H1 (cell line): ENCODE results near the gene MAPK8. TPM values are rescaled to one million over a fixed set of nuclear protein-coding genes. Genes with fewer than 3 reads are reported as not detected.

Experiments
- EP300 ChIP-seq, 2 experiments: IDR thresholded peaks; 1 replicate in 1 of 2; 2 replicates in 1 of 2; pipeline ENCODE4 v1.6.1; 2011 to 2012; ENCODE audit warnings: low read depth in 2 of 2, low read length in 2 of 2, mild to moderate bottlenecking in 2 of 2, borderline replicate concordance in 1 of 2, inconsistent platforms in 1 of 2, moderate library complexity in 1 of 2
- GABPA ChIP-seq: IDR thresholded peaks from 2 replicates; pipeline ENCODE4 v1.6.1; 2011; ENCODE audit warnings: mild to moderate bottlenecking, low read length, moderate library complexity, borderline replicate concordance; ENCODE audit not compliant: insufficient read depth
- RXRA ChIP-seq: IDR thresholded peaks from 2 replicates; pipeline ENCODE4 v1.6.1; 2011; ENCODE audit warnings: low read depth, mild to moderate bottlenecking, low read length, moderate library complexity; ENCODE audit not compliant: insufficient read depth
- SP1 ChIP-seq: IDR thresholded peaks from 2 replicates; pipeline ENCODE4 v1.6.1; 2011; ENCODE audit warnings: low read depth, low read length
- polyA plus RNA-seq, 7 experiments: library from polyadenylated mRNA; depleted of rRNA in 3 of 7; stranded (reverse) in 5 of 7; unstranded in 2 of 7; fragments of >200 nt in 5 of 7; fragments of 200-250 nt in 2 of 7; gene quantifications; 1 replicate in 5 of 7; 2 replicates in 1 of 7; 4 replicates in 1 of 7; pipeline versions ENCODE4 v1.2.1 to v1.2.3, GENCODE V29; 2011 to 2013; ENCODE audit warnings: missing spikeins in 2 of 7, mixed read lengths in 2 of 7
- total RNA-seq: library from RNA; stranded (reverse); fragmentation: NEBNext Ultra II Directional; extraction: Animal tissue kit (Norgen Biotek cat#: 25700); gene quantifications from 2 replicates; pipeline ENCODE4 v1.2.1, GENCODE V29; 2021
- TF ChIP-seq, protein P1 (sequence below), 3 experiments: IDR thresholded peaks; 1 replicate in 2 of 3; 2 replicates in 1 of 3; pipeline versions ENCODE4 v1.5.1 to v1.6.1; 2011; ENCODE audit warnings: low read length in 3 of 3, mild to moderate bottlenecking in 3 of 3, inconsistent platforms in 2 of 3, low read depth in 1 of 3, moderate library complexity in 1 of 3; ENCODE audit not compliant: insufficient read depth in 1 of 3; ENCODE audit errors: control extremely low read depth in 1 of 3

The MAPK8 gene
- total and polyA plus RNA-seq, 2 of the 8 experiments (the other 6 are each of a cell fraction or from before 2014, with no cell fraction given): 23.3 to 71.3 TPM

DNA sequence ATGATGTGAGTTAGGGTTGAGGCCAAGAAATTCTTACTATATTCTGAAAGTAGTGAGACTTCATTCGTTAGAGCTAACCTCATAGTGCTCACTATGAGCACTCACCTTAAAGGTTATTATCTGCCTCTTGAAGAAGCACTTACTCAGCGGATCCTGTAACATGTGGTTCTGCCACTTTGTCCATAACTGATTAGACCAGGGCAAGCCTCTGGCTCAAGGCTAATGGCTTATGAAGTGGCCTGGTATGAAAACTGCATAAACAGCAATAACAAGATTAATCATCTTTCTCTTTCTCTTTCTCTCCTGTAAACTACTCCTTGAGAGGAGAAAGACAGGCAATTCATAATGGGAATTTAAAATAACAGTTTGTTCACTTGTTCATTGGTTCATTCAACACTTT lies 82.8 kb downstream of the MAPK8 start (continued):
- no peak for TF ChIP-seq GABPA
- TF ChIP-seq SP1: no peak
- TF ChIP-seq RXRA: no peak
- TF ChIP-seq, protein P1, sequence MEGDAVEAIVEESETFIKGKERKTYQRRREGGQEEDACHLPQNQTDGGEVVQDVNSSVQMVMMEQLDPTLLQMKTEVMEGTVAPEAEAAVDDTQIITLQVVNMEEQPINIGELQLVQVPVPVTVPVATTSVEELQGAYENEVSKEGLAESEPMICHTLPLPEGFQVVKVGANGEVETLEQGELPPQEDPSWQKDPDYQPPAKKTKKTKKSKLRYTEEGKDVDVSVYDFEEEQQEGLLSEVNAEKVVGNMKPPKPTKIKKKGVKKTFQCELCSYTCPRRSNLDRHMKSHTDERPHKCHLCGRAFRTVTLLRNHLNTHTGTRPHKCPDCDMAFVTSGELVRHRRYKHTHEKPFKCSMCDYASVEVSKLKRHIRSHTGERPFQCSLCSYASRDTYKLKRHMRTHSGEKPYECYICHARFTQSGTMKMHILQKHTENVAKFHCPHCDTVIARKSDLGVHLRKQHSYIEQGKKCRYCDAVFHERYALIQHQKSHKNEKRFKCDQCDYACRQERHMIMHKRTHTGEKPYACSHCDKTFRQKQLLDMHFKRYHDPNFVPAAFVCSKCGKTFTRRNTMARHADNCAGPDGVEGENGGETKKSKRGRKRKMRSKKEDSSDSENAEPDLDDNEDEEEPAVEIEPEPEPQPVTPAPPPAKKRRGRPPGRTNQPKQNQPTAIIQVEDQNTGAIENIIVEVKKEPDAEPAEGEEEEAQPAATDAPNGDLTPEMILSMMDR (IDR thresholded peaks at IDR 0.05; ENCODE audit: control extremely low read depth in 1 of 3, insufficient read depth in 1 of 3, low read depth in 1 of 3, low read length in 3 of 3): no peak
- TF ChIP-seq EP300 (IDR thresholded peaks at IDR 0.05; ENCODE audit: borderline replicate concordance in 1 of 2, low read depth in 2 of 2, low read length in 2 of 2): no peak
